Neural cell (in vitro differentiated cells): ENCODE measurements around the gene RAI14. TPM values are rescaled to one million over a fixed set of nuclear protein-coding genes. Genes with fewer than 3 reads are reported as not detected.

Experiments used
- H2AFZ ChIP-seq: fragments of 200-600, 300-800 bp; sonication (generic), shearing (Covaris generic); 2 replicates; pipeline ENCODE4 v1.6.0; 2014; ENCODE audit warnings: low read depth, mild to moderate bottlenecking, antibody characterized with exemption, low read length, moderate library complexity
- H3F3A ChIP-seq: fragments of 200-600 bp; shearing (Covaris generic); 2 replicates; pipeline ENCODE4 v1.6.1; 2016; ENCODE audit warnings: mild to moderate bottlenecking, moderate library complexity, mixed read lengths, antibody characterized with exemption, low read length; ENCODE audit not compliant: insufficient read depth, poor library complexity, severe bottlenecking
- H3K27ac ChIP-seq: fragments of 200-600, 300-800 bp; sonication (generic), shearing (Covaris generic); 2 replicates; pipeline ENCODE4 v1.5.1; 2014; ENCODE audit warnings: mild to moderate bottlenecking, low read length, moderate library complexity
- H3K27me3 ChIP-seq: fragments of 300-800, 200-600 bp; sonication (generic), shearing (Covaris generic); 2 replicates; pipeline ENCODE4 v1.6.0; 2014; ENCODE audit warnings: mild to moderate bottlenecking, low read depth, low read length, moderate library complexity; ENCODE audit not compliant: insufficient read depth
- H3K36me3 ChIP-seq: fragments of 300-800, 200-600 bp; sonication (generic), shearing (Covaris generic); 2 replicates; pipeline ENCODE4 v1.5.1; 2014; ENCODE audit warnings: mild to moderate bottlenecking, antibody characterized with exemption, low read length, moderate library complexity; ENCODE audit not compliant: insufficient read depth
- H3K4me2 ChIP-seq: fragments of 300-800, 200-600 bp; sonication (generic), shearing (Covaris generic); 2 replicates; pipeline ENCODE4 v1.6.0; 2014; ENCODE audit warnings: mild to moderate bottlenecking, low read length
- H3K4me3 ChIP-seq: fragments of 300-800, 200-600 bp; sonication (generic), shearing (Covaris generic); 2 replicates; pipeline ENCODE4 v1.5.1; 2014; ENCODE audit warnings: mild to moderate bottlenecking, low read length, moderate library complexity
- H3K79me2 ChIP-seq: fragments of 200-600 bp; shearing (Covaris generic); replicated peaks from 2 replicates; pipeline ENCODE4 v1.6.0; 2014; ENCODE audit warnings: mild to moderate bottlenecking, low read length, moderate library complexity; ENCODE audit not compliant: insufficient read depth
- H3K9ac ChIP-seq: fragments of 300-800, 200-600 bp; sonication (generic), shearing (Covaris generic); 2 replicates; pipeline ENCODE4 v1.6.1; 2016; ENCODE audit warnings: mild to moderate bottlenecking, low read length, mixed read lengths
- H3K9me2 ChIP-seq: fragments of 200-600 bp; shearing (Covaris generic); 2 replicates; pipeline ENCODE4 v1.6.1; 2016; ENCODE audit warnings: mild to moderate bottlenecking, low read length, mixed read lengths; ENCODE audit not compliant: insufficient read depth
- H3K9me3 ChIP-seq: fragments of 200-600, 300-800 bp; sonication (generic), shearing (Covaris generic); 2 replicates; pipeline ENCODE4 v1.6.1; 2016; ENCODE audit warnings: mild to moderate bottlenecking, mixed run types, low read length, moderate library complexity, mixed read lengths
- H4K20me1 ChIP-seq: fragments of 200-600 bp; shearing (Covaris generic); 2 replicates; pipeline ENCODE4 v1.6.1; 2016; ENCODE audit warnings: mild to moderate bottlenecking, mixed run types; ENCODE audit not compliant: insufficient read depth
- CTCF ChIP-seq: fragments of 450-650 bp; IDR thresholded peaks from 2 replicates; pipeline ENCODE4 v1.5.1; 2014; ENCODE audit warnings: antibody characterized with exemption, mild to moderate bottlenecking, moderate library complexity; ENCODE audit not compliant: poor library complexity, severe bottlenecking
- EP300 ChIP-seq: fragments of 450-650 bp; conservative IDR thresholded peaks from 2 replicates; pipeline ENCODE4 v1.6.1; 2014; ENCODE audit warnings: antibody characterized with exemption, mild to moderate bottlenecking, moderate library complexity; ENCODE audit not compliant: poor library complexity, severe bottlenecking
- EZH2 ChIP-seq: fragments of 200-600, 300-800 bp; shearing (Covaris generic), sonication (generic); IDR thresholded peaks from 2 replicates; pipeline ENCODE4 v1.6.1; 2014; ENCODE audit warnings: antibody characterized with exemption, low read length, borderline replicate concordance, mild to moderate bottlenecking; ENCODE audit not compliant: insufficient read depth, poor library complexity, severe bottlenecking
- MXI1 ChIP-seq: fragments of 450-650 bp; conservative IDR thresholded peaks from 2 replicates; pipeline ENCODE4 v1.6.1; 2014; ENCODE audit warnings: antibody characterized with exemption, mild to moderate bottlenecking; ENCODE audit not compliant: poor library complexity, severe bottlenecking
- POLR2AphosphoS5 ChIP-seq: IDR thresholded peaks from 2 replicates; pipeline ENCODE4 v1.6.1; 2012
- RAD21 ChIP-seq: fragments of 450-650 bp; conservative IDR thresholded peaks from 2 replicates; pipeline ENCODE4 v1.6.1; 2014; ENCODE audit warnings: antibody characterized with exemption, mild to moderate bottlenecking, moderate library complexity
- REST ChIP-seq: IDR thresholded peaks from 2 replicates; pipeline ENCODE4 v1.6.1; 2012; ENCODE audit warnings: borderline replicate concordance
- SMC3 ChIP-seq: fragments of 450-650 bp; conservative IDR thresholded peaks from 2 replicates; pipeline ENCODE4 v1.6.1; 2014; ENCODE audit warnings: antibody characterized with exemption, mild to moderate bottlenecking, moderate library complexity; ENCODE audit not compliant: poor library complexity
- TAF1 ChIP-seq: IDR thresholded peaks from 2 replicates; pipeline ENCODE4 v1.6.1; 2012; ENCODE audit warnings: low read depth
- polyA plus RNA-seq: library from polyadenylated mRNA; depleted of rRNA; stranded (reverse); fragments of >200 nt; gene quantifications from 2 replicates; pipeline ENCODE4 v1.2.3, GENCODE V29; 2014

The RAI14 gene
- polyA plus RNA-seq, 1 donor from 2014 or later = 7.8 TPM

- peaks cover 15% of the 10 kb centered on the region for H3K79me2 ChIP-seq
- H3K9ac ChIP-seq = no peak overlapping the region
- no peak overlapping the region for H3K27ac ChIP-seq
These were observed 35.2 kb downstream of the RAI14 start for GRCh38 chr5:34691326-34691725.

GRCh38 chr5:34692786-34693185 is 36.7 kb downstream of the RAI14 start:
- H3K79me2 ChIP-seq = peaks cover 19% of the 10 kb centered on the region

More at GRCh38 chr5:34691326-34691725, 35.2 kb downstream of the RAI14 start:
- Histone ChIP-seq H3K27me3 (no peaks in the 10 kb centered on the region), H3F3A (peaks cover 7% of the 10 kb centered on the region), H3K4me3 (no peak overlapping the region), H3K9me2 (no peaks in the 10 kb centered on the region), H3K4me2 (no peak overlapping the region), H3K36me3 (no peaks in the 10 kb centered on the region), H2AFZ (no peak overlapping the region), H3K9me3 (no peaks in the 10 kb centered on the region), H4K20me1 (no peaks in the 10 kb centered on the region)
- TF ChIP-seq CTCF = no peak
- no peak for TF ChIP-seq MXI1
- TF ChIP-seq EZH2 = no peak
- TF ChIP-seq SMC3 = no peak
- no peak for TF ChIP-seq RAD21
- TF ChIP-seq POLR2AphosphoS5 = no peak
- no peak for TF ChIP-seq REST
- TF ChIP-seq EP300 = no peak
- TF ChIP-seq TAF1 = no peak

GRCh38 chr5:34694012-34694411 is 37.9 kb downstream of the RAI14 start:
- no peaks in the 10 kb centered on the region for H4K20me1 ChIP-seq
- H2AFZ ChIP-seq = no peak overlapping the region
- no peak overlapping the region for H3K4me3 ChIP-seq
- TF ChIP-seq TAF1 (no peak), MXI1 (no peak), POLR2AphosphoS5 (no peak), RAD21 (no peak), EZH2 (no peak), REST (no peak), SMC3 (no peak), EP300 (no peak), CTCF (no peak)
- H3K9ac ChIP-seq = no peak overlapping the region
- H3K27ac ChIP-seq = no peak overlapping the region
- no peaks in the 10 kb centered on the region for H3K9me3 ChIP-seq
- no peaks in the 10 kb centered on the region for H3K27me3 ChIP-seq
- no peaks in the 10 kb centered on the region for H3F3A ChIP-seq
- no peaks in the 10 kb centered on the region for H3K9me2 ChIP-seq
- H3K79me2 ChIP-seq = peaks cover 15% of the 10 kb centered on the region
- H3K4me2 ChIP-seq = no peak overlapping the region
- no peaks in the 10 kb centered on the region for H3K36me3 ChIP-seq

More at GRCh38 chr5:34692786-34693185, 36.7 kb downstream of the RAI14 start:
- Histone ChIP-seq H3K27ac (no peak overlapping the region), H3K4me3 (no peak overlapping the region), H3K36me3 (no peaks in the 10 kb centered on the region), H3K27me3 (no peaks in the 10 kb centered on the region), H3K9me2 (no peaks in the 10 kb centered on the region), H3K9me3 (no peaks in the 10 kb centered on the region), H3K4me2 (no peak overlapping the region), H3K9ac (no peak overlapping the region), H2AFZ (no peak overlapping the region), H3F3A (no peaks in the 10 kb centered on the region), H4K20me1 (no peaks in the 10 kb centered on the region)
- TF ChIP-seq SMC3 = no peak
